OCI-LY3 (cell line): ENCODE data around the gene CHRM5.

Experiments
- CTCF ChIP-seq: fragments of 200-600, 300-600 bp; sonication (generic); IDR thresholded peaks from 2 replicates; pipeline ENCODE4 v1.5.1; 2014; ENCODE audit warnings: antibody characterized with exemption, low read length, low read depth
- EZH2phosphoT487 ChIP-seq: fragments of 200-600 bp; shearing (Covaris generic); IDR thresholded peaks from 2 replicates; pipeline ENCODE4 v1.6.1; 2018; ENCODE audit warnings: antibody characterized with exemption, mixed run types, low read depth

GRCh38 chr15:34102175-34102925, 134.1 kb downstream of the CHRM5 start:
- TF ChIP-seq CTCF (no peak), EZH2phosphoT487 (no peak)
